ENCODE measurements around the gene RBM33. TPM values are rescaled to one million over a fixed set of nuclear protein-coding genes. Genes with fewer than 3 reads are reported as not detected.

Gene RBM33
- total RNA-seq, 120 experiments from 2014 or later: 60.5 to 127 (median 90.5) TPM

Other genes starting within 250 kb of the RBM33 start
- gene EN2, start 186.5 kb upstream of the RBM33 start, total RNA-seq: under 1 TPM in 66 of 120 experiments, not detected in 54; 0.10 to 0.69 (median 0.25) TPM
- 1 to 10 TPM in 5 of 120 experiments, under 1 TPM in 55, not detected in 60; 0.20 to 1.7 (median 0.49) TPM for gene CNPY1, start 98.1 kb upstream of the RBM33 start, total RNA-seq
- 1 to 10 TPM in 118 of 120 experiments, under 1 TPM in 2; 0.53 to 5.9 (median 2.7) TPM for gene SHH, start 167.8 kb downstream of the RBM33 start, total RNA-seq

Data from dorsolateral prefrontal cortex (tissue), 118 donors.